ENCODE results near the gene C10orf90. TPM values are rescaled to one million over a fixed set of nuclear protein-coding genes. Genes with fewer than 3 reads are reported as not detected.

Gene C10orf90
- total RNA-seq, 1 experiment from 2014 or later, result not detected

DNA sequence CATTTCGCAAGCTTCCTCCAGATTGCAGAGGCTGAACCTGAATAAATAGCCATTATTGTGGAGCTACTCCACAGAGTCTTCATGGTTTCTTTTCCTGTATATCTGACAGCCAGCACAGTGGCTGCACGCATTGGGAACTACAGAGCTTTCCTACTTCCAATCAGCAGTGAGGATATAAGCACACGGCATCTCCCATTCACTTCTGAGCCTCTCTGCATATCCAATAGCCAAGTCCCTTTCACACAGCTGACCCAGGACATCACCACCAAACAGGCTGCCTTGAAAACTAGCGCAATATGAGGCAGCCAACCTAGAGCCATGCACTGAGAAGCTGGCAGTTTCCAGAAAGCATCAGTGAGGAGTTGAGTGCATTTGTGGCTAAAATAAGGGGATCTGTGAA is 11.6 kb downstream of the C10orf90 start:
- no peak for DNase-seq

DNA sequence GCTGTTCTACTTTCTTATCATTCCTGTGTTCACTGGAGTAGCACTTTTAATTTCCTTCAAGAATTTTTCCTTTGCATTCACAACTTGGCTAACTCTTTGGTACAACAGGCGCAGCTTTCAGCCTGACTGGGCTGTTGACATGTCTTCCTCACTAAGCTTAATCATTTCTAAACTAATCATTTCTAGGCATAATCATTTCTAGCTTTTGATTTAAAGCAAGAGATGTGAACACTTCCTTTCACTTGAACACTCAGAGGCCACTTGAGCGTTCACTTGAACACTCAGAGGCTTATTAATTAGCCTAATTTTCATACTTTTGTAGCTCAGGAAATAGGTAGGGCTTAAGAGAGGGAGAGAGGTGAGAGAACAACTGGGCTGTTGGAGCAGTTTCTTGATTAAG is 15.9 kb downstream of the C10orf90 start:
- DNase-seq, result no peak
- H3K36me3 ChIP-seq, result no peaks in the 10 kb centered on the region
- H3K9me3 ChIP-seq, result no peaks in the 10 kb centered on the region
- H3K27me3 ChIP-seq, result no peaks in the 10 kb centered on the region; the same call in 1 of the 2 replicates
- H3K4me3 ChIP-seq, result no peak overlapping the region

More for the DNA sequence above, 11.6 kb downstream of the C10orf90 start:
- Histone ChIP-seq H3K36me3 (no peaks in the 10 kb centered on the region), H3K4me3 (no peak overlapping the region), H3K27me3 (no peaks in the 10 kb centered on the region), H3K9me3 (no peaks in the 10 kb centered on the region)

DNA sequence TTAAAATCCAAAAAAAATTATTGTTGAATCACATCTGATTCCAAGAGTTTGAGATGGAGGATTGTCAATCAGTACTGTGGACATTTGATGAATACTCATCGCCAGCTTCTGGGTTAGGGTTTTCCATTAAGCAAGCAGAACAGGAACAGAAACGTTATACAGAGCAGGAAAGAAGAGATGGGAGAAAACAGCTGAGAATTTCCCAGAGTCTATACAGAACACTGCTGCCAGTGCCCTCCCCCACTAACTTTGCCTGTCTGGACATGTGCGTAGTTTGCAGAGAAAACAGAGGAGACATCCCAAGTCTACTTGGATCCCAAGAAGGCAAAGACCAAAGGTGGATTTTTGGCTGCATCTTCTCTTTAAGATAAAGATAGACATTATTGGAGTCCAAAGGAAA is 19.0 kb downstream of the C10orf90 start:
- DNase-seq, result no peak
- no peak overlapping the region for H3K4me3 ChIP-seq
- H3K27me3 ChIP-seq, result no peaks in the 10 kb centered on the region; the same call in 1 of the 2 replicates
- H3K9me3 ChIP-seq, result no peaks in the 10 kb centered on the region
- no peaks in the 10 kb centered on the region for H3K36me3 ChIP-seq

DNA sequence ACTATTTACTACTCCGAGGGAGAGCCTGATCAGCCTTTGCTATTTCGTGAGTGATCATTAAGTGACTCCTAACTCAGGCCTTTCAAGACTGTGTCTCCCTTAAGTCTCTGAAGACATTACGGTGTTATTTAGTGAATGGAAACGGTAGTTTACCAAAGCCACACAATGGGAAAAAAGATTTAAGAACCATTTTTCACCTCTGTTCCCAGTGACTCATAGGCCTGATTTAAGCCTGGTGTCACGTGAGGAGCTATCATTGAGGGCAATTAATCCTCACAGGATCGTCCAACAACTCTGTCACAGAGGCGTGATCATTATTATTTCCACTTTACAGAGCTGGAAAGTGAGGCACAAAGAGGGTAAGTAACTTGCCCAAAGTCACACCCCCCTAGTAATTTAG is 20.3 kb downstream of the C10orf90 start:
- Histone ChIP-seq H3K27me3 (no peaks in the 10 kb centered on the region; the same call in 1 of the 2 replicates), H3K4me3 (no peak overlapping the region), H3K9me3 (no peaks in the 10 kb centered on the region), H3K36me3 (no peaks in the 10 kb centered on the region)
- no peak for DNase-seq

DNA sequence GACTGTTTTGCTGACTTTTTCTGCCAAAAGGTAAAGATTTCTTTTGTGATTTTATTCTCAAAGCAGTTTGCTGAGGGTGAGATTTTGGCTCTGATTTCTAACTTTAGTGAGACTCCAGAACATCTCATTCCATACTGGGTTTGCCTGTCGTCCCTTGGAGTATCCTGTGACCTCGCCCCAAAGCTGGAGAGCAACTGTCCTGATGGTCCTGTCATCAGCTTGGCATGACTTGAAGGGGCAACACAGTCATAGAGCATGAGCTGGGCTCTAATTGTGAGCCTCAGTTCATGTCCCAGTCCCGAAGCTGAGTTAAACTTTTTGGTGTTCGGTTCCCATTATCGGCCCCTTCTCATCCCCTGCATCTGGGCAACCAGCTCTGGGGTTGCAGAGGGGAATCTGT is 23.4 kb downstream of the C10orf90 start:
- H3K36me3 ChIP-seq, result no peaks in the 10 kb centered on the region
- H3K27me3 ChIP-seq, result no peaks in the 10 kb centered on the region
- no peak for DNase-seq
- H3K4me3 ChIP-seq, result no peak overlapping the region
- no peaks in the 10 kb centered on the region for H3K9me3 ChIP-seq

DNA sequence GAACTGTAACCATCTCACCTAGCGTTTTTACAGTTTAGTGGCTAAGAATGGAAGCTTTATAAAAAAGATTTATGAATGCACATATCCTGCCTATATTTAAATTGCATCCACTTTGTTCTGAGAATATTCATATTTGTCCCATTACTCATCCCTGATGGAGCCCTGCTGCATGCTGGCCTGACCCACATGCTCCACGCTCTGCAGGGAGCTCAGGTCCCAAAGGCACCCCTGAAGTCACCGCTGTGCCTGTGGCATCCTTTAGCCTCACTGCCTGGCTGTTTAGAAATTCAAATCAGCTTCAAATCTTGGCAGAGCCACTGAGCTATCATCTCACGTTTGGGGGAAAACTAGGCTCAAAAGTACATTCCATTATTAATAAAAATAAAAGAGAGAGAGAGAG is 24.4 kb downstream of the C10orf90 start:
- Histone ChIP-seq H3K4me3 (no peak overlapping the region), H3K9me3 (no peaks in the 10 kb centered on the region), H3K36me3 (no peaks in the 10 kb centered on the region), H3K27me3 (no peaks in the 10 kb centered on the region)
- no peak for DNase-seq

DNA sequence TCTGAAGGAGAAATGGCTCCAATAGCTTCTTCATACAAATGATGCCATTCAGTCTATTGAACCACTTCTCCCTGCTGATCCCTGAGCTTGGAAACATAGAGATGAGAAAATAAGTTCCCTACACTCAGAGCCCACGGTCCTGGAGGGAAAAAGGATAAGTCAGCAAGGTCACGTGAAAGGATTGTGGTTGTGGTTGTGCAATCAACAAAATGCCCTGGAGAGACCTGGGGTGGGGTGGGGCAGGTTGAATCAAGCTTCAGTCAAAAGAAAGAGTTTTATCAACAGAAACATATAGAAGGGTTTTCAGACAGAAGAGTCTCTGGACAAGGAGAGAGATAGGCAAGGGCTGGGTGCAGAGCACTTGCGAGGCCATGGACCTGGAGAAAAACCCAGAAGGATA is 30.1 kb downstream of the C10orf90 start:
- Histone ChIP-seq H3K36me3 (no peaks in the 10 kb centered on the region), H3K9me3 (no peaks in the 10 kb centered on the region), H3K27me3 (no peaks in the 10 kb centered on the region), H3K4me3 (no peak overlapping the region)
- DNase-seq, result no peak

DNA sequence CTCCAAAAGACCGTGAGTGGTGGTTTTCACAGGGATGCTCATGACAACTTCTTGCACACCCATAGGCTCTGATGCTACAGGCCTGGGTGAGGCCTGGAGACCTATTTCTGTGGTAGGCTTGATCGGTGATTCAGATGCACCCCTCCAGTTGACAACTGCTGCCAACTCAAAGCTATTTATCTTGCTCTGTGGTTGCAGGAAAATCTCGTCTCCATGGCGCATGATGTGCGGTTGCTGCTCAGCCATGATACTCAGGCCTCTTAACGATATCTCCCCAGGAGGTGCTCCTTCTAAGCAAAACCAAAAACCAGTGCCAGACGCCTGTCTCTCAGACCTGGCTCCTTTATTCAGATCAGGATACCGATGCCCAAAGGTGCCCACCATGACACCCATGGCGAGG is 31.4 kb downstream of the C10orf90 start:
- Histone ChIP-seq H3K4me3 (no peak overlapping the region), H3K9me3 (no peaks in the 10 kb centered on the region), H3K36me3 (no peaks in the 10 kb centered on the region), H3K27me3 (no peaks in the 10 kb centered on the region)
- DNase-seq, result no peak

DNA sequence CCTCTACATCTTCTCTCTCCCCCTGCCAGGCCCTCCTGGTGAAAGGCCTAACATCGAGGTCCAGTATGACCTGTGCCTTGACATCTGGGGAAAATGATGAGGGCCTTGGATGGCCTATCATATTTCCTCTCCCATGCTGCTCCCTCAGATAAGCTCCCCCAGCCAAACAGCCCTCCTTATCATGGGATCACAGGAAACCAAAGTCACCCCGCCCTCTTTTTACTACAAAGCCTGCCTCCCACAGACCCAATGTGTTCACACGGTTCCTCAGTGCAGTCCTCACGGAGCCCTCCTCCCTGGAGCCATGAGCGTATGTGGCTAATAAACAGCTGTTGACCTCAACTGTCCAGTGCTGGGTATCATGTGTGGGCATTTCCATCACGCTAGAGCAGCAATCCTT is 32.0 kb downstream of the C10orf90 start:
- H3K27me3 ChIP-seq, result no peaks in the 10 kb centered on the region
- H3K9me3 ChIP-seq, result no peaks in the 10 kb centered on the region
- no peak for DNase-seq
- H3K36me3 ChIP-seq, result no peaks in the 10 kb centered on the region
- no peak overlapping the region for H3K4me3 ChIP-seq

DNA sequence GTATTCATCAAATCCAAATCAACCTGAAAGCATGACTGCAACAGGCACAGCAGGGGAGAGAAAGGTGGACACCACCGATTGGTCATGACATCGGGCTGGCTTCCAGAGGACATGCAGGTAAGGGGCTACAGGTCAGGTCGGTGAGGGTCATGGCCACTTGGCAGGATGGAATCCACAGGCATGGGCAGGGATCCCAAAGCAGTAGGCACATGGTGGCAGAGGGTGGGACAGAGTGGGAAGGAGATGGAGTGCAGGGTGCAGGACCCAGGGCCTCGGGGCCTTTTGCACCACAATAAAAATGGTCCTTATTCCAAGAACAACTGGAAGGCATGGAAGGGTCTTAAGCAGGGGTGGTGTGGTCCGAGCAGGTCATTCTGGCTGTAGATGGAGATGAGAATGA is 33.0 kb downstream of the C10orf90 start:
- Histone ChIP-seq H3K27me3 (no peaks in the 10 kb centered on the region), H3K9me3 (no peaks in the 10 kb centered on the region), H3K4me3 (no peak overlapping the region), H3K36me3 (no peaks in the 10 kb centered on the region)
- DNase-seq, result no peak

DNA sequence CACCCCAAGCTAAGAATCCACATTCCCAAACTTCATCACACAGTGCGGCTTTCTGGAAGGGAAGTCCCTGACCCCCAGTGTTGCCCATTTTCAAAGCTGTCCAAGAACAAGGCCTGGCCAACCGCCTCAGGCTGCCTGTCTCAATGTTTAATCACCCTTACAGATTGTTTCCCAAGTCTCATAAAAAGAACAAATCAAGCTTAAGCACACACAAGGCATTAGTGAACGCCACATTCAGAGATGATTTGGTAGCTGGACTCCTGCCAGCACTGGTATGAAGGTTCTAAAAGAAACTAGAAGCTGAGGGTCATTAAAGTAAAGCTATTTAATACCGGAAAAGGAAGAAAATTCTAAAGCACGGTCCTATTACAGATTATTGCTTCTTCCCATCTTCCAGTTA is 35.6 kb downstream of the C10orf90 start:
- H3K36me3 ChIP-seq, result no peaks in the 10 kb centered on the region
- no peak overlapping the region for H3K4me3 ChIP-seq
- no peaks in the 10 kb centered on the region for H3K9me3 ChIP-seq
- H3K27me3 ChIP-seq, result no peaks in the 10 kb centered on the region
- peak; percentile 39 for DNase-seq

DNA sequence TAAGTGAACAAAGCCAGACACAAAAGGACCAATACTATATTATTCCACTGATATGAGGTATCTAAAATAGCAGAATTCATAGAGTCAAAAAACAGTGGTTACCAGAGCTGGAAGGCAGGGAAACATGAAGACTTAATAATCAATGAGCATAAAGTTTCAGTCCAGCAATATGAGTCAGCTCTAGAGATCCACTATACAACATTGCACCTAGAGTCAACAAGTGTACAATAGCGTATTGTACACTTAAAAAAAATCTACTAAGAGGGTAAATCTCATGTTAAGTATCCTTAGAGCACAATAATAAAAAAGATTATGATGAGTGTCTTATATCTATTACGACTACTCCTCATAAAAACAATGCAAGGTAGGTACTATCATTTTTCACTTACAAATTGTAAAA is 36.1 kb downstream of the C10orf90 start:
- H3K27me3 ChIP-seq, result no peaks in the 10 kb centered on the region
- H3K4me3 ChIP-seq, result no peak overlapping the region
- no peaks in the 10 kb centered on the region for H3K36me3 ChIP-seq
- H3K9me3 ChIP-seq, result no peaks in the 10 kb centered on the region
- DNase-seq, result no peak

DNA sequence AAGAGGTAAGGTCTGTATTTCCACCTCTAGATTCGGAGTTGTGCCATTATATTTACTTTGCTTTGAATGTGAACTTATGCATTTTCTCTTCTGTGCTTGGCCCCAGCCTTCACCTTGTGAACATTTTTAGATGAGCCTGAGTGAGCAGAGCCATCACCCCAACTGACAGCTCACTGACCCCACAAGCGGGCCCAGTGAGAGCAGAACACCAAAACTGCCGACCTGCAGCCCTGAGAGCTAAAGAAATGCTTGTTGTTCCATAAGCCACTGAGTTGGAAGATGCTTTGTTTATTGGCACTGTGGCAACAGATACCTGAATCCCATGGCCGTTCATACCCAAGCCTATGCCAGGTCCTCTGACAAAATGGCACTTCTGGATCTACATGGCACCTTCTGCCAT is 37.8 kb downstream of the C10orf90 start:
- H3K27me3 ChIP-seq, result no peaks in the 10 kb centered on the region
- H3K4me3 ChIP-seq, result no peak overlapping the region
- H3K36me3 ChIP-seq, result no peaks in the 10 kb centered on the region
- no peaks in the 10 kb centered on the region for H3K9me3 ChIP-seq
- no peak for DNase-seq

DNA sequence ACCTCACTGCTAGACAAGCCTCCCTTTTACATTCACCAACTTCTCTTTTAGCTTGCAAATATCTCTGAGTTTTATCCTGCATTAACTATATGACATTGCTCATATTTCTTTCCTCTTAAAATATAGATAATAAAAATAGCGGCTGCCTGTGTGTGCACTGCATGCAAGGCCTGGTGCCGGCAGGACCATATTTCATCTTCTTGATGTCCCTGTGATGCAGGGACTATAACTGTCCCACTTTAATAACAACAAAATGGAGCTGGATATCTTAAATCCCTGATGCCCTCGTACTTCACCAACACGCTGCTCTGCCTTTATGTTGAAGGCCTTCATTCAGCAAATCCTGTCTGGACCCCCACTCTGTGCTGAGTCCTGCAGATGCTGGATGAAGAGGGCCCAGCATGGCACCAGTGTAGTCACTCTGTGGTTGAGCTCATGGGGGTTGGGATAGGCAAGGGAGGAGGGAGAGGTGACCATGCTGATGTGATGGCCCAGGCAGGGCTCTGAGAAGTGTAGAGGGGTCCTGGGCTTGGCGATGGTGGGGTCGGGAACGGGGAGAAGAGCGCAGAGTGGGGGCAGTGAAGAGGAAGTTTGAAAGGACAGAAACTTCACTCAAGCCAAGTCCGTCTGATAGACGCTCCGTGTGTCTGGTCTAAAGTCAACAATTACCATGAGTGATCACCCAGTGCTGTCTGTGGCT is 40.4 kb downstream of the C10orf90 start:
- Histone ChIP-seq H3K4me3 (no peak overlapping the region), H3K27me3 (no peaks in the 10 kb centered on the region), H3K9me3 (no peaks in the 10 kb centered on the region), H3K36me3 (no peaks in the 10 kb centered on the region)
- DNase-seq, result no peak

DNA sequence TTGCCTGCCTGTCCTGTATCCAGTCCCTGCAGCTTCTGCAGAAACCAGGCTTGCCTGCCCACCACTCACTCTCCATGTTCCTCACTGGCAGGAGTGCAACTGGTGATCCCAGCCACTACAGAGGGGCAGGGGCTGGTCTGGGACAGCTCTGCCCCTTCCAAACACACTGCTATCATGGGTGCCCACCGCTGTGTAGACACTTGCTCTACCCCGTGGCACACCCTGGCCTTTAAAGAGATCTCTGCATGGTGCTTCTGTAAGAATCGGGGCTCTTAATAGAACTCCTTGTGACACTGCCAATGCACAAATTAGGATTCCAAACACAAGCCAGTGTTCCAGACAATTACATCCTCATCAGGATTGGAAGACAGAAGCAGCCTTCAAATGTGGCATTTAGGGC is 41.7 kb downstream of the C10orf90 start:
- no peaks in the 10 kb centered on the region for H3K36me3 ChIP-seq
- H3K4me3 ChIP-seq, result no peak overlapping the region
- no peaks in the 10 kb centered on the region for H3K27me3 ChIP-seq
- no peak for DNase-seq
- H3K9me3 ChIP-seq, result no peaks in the 10 kb centered on the region

DNA sequence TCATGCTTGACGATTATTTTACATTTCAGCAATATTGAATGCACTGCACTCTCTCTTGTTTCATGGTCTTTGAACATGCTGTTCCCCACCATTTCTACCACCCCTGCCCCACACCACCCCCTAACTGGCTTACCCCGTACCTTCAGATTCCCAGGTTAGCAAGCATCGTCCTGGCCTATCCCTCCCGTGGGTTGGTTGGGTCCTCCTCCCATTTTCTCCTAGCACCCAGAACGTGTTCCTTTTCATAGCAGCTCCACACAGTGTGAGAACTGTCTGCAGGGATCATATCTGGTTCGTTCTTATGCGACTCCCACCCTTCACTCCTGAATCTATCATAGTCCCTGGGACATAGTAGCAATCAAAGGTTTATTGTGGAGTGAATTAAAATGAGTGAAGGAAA is 48.6 kb downstream of the C10orf90 start:
- H3K4me3 ChIP-seq, result no peak overlapping the region
- no peak for DNase-seq
- H3K9me3 ChIP-seq, result no peaks in the 10 kb centered on the region
- no peaks in the 10 kb centered on the region for H3K36me3 ChIP-seq
- no peaks in the 10 kb centered on the region for H3K27me3 ChIP-seq

DNA sequence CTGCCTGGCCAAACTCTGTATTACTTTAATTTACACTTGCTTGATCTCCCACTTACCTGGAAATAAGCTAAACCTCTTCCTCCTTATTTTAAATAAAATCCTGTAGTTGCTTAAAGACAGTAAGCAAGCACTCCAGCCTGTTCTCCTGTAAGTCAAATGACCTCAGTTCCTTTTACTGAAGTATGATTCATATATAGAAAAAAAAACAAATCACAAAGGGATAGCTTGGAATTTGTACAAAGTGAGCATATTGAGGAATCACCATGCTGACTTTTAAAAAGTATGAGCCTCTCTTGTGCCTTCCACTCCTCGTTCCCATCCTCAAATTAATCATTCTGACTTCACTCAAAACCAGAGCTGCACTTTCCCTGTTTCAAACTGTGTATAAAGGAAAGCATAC is 52.0 kb downstream of the C10orf90 start:
- Histone ChIP-seq H3K27me3 (no peaks in the 10 kb centered on the region), H3K9me3 (no peaks in the 10 kb centered on the region), H3K36me3 (no peaks in the 10 kb centered on the region), H3K4me3 (no peak overlapping the region)
- no peak for DNase-seq

DNA sequence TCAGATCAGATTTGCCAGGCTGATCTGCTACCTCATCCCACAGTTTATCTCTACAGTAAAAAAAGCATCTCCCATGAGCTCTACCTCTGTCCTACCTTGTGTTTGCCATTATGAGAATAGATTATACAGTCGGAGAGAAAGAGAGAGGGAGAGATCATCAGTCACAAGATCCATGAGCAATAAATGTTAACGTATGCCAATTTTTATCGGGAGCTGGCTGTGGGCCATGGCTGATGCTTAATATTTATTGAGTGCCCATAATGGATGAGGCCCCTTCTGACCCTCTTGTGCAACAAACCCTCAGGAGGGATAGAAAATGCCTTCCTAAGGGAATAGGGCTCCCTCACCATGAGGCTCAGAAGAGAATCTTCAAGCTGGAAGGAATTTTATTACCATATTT is 52.8 kb downstream of the C10orf90 start:
- Histone ChIP-seq H3K36me3 (no peaks in the 10 kb centered on the region), H3K27me3 (no peaks in the 10 kb centered on the region), H3K9me3 (no peaks in the 10 kb centered on the region), H3K4me3 (no peak overlapping the region)
- no peak for DNase-seq

DNA sequence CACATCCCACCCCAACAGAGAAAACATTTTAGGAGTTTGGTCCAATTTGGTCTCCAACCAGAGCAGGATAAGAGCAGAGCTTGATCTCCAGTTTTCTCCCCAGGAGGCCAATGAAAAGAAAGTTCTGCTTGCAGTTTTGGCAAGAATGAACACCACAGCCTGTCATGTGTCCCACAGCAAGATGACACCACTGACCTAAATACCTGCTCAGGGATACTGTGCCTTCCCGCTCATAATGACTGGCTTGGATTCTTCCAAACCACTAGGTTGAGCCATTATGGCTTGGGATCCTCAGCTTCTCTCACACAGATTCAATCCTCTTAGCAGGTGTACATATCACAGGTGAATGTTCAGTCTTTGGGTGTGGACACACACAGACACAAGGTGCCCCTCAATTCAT is 53.3 kb downstream of the C10orf90 start:
- no peaks in the 10 kb centered on the region for H3K27me3 ChIP-seq
- H3K9me3 ChIP-seq, result no peaks in the 10 kb centered on the region
- no peak for DNase-seq
- H3K4me3 ChIP-seq, result no peak overlapping the region
- no peaks in the 10 kb centered on the region for H3K36me3 ChIP-seq
